Stimulated activated CD8-positive, alpha-beta memory T cell treated with anti-CD3 and anti-CD28 coated beads, Interleukin-4, amount 100 ng/mL, for 4 hours (primary cell): ENCODE data around the gene HEPACAM2.

Experiments
- DNase-seq, 2 donors: peaks; one replicate each; pipeline ENCODE4 v3.0.0-alpha.2; 2020; ENCODE audit warnings: low read depth in 2 of 2, low spot score in 1 of 2

Gene HEPACAM2

DNA sequence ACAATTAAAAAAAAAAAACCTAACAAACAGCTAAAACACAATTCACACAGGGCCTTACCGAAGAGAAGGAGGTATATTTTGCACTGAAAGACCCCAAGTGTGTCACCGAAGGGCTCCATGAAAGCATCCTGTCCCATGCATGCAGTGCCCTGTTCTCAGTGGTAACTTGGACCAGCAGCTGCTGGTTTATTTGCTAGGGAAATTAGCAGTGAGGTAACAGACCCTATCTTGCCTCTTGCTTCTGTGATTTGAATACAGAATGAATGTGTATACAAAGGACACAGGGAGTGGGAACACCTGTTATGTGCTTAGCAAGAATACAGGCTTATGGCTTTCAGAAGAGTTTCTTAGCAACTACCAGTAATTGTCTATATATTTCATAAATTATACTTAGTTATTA, at the start of gene HEPACAM2:
Gene HEPACAM2, minus strand, starts transcription at position 160 of the 400 bp plus-strand sequence.
- DNase-seq: no peak

DNA sequence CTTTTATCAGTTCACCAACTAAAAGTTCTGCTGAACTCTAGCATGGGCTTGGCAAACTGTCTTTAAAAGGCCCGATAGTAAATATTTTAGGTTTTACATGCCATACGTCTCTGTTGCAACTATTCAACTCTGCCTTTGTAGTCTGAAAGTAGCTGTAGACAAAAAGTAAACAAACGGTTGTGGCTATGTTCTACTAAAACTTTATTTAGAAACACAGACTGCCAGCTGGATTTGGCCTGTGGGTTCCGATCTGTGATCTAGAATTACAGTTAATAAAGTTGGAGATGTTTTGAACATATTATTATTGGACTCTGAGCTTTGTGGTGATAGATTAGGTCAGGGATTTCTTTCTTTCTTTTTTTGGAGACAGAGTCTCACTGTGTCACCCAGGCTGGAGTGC, 39.0 kb upstream of the HEPACAM2 start:
- no peak for DNase-seq

DNA sequence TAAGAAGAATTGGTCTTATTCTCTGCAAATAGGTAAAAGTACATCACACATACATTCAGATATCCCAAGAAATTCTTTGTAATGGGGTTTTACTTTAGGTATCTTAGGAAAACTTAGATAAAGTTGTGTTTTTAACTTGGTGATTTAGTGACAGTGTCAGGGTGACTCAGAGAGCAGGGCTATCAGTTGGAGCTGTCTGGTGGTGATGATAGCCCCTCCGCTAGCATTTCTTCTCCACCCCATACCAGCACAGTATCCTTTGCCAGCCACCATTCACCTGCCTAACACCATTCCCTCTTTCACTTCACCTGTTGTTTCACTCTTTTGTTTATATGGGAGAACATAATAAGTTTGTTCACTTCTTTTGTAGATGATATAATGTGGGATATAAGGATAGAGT, 36.3 kb upstream of the HEPACAM2 start:
- DNase-seq: no peak

DNA sequence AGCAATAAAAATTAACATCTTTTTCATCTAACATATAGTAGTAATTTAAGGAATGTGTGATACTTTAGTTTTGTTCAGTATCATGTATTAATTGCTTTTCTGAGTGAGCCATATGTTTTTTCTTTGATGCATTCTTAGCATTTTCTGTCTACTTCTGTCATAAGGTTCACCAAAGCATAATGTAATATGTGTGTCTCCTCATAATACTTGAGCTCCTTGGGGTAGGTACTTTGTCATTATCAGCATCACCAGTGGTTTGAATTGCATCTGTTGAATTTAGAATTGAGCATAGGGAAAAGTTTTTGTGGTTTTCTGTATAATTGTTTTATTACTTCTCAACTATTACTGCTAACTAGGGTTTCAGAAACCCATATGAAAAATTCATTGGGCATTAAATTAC, 32.4 kb upstream of the HEPACAM2 start:
- DNase-seq: no peak

DNA sequence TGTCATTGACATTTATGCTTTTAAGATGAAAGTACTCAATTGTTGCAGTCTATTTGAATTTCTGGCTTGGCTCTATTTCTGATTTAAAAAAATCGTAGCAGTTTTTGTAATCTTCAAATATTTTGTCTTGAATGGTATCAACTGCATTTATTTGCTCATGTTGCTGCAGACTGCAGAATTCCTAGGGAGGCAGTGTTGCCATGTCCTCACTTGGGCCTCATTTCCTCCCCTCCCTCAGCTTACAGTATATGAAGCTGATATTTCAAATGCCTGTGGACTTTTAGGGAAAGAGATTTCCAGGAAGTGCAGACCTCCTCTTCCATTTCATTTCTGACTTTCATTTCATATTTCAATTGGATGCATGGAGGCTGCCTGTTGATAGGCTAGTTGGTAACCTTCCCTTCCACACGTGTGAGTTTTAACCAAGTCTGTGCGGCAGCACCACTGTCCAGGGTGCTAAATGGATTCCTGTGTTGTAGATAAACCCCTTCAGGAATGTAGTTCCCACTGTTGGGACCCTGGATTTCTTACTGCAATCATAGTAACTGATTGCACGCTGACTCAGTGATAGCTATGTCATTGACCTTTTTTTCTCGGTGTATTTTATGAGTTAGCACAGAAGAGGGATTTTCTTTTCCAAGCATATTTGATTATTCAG, 23.4 kb upstream of the HEPACAM2 start:
- DNase-seq: no peak

DNA sequence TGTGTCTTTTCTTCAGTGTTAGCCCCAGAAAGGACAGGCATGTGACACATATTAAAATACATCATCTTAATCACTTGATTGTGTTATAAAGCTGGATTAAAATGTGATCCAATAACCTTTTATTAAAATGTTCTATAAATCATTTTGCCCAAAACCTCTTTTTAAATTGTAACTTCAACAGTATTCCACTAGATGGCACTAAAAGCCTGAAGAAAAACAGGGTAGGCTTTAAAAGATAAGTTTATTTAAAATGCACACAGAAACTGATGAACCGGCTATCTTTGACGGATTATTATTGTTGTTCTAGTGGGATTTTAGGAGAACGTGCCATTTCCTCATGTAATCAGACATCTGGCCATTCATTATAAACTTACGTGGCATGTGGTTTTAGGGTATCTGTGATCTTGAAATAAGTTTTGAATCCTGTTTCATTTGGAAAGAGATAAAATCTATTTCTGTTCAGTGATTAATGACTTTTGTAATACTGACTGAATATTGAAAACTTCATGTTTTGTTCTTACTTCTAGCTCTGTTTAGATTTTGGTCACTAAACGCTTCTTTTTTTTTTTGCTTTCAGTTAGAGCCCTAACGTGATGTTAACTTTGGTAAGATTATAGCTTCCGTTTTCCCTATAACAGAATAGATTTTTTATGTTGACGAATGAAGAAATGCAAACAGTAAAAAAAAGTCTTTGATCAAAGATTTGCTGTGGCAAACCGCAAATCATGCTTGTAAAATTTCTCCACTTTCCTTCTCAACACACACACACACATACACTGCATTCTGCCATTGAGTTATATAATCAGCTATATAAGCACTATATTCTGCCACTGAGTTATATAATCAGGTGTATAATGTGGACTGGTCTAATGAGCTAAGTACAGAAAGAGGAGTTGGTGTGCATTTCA, 19.5 kb upstream of the HEPACAM2 start:
- DNase-seq: no peak

DNA sequence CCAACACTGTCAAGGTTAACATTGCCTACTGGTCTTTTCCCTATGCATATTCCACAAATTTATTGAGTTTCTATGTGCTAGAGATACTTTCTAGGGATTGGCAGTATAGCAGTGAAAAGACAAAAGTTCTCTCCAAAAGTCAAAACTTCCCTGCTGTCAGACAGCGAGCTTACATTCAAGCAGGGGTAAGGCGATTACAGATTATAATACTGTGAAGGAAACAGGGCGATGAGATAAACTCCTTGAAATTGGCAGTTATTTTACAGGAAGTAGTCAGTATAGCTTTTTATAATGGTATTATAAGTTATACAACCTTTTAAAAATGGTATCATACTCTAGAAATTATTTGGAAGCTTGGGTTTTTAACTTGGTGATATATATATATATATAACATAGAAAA, 15.8 kb upstream of the HEPACAM2 start:
- DNase-seq: no peak

DNA sequence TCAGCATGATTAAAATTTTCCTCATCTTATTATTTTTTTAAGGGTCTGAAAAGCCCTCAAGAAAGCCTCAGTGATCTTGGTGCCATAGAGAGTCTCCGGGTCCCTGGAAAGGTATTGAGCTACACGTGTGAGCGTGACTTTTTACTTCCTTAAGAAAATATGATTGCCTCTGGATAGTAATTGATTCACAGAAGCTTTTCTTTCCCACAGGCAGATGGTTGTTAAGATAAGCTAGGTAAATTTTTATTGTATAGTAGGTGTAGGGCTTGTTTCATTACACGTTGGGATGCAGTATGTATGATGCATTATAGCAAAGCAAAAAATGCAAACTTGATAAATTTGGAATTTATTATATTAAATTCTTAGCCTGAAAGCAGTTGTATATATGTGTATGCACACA, 13.6 kb upstream of the HEPACAM2 start:
- no peak for DNase-seq

DNA sequence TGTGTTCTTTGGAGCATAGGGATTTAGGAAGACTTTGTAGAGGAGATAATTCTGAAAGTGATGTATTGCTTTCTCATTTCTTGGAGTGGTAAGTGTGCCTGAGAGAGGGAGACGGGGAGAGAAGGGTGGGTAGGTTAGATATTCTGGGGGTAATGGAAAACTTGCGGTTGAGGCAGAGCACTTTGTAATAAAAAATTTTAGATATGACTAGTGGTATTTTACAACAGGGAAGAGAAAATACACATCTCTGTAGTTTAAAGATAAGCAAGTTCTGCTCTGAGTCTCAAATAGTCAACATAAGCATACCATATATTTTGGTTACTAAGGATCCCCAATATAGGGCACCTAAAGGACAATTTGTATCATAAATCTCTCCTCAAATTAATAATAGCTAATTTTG, 12.5 kb upstream of the HEPACAM2 start:
- DNase-seq: no peak

DNA sequence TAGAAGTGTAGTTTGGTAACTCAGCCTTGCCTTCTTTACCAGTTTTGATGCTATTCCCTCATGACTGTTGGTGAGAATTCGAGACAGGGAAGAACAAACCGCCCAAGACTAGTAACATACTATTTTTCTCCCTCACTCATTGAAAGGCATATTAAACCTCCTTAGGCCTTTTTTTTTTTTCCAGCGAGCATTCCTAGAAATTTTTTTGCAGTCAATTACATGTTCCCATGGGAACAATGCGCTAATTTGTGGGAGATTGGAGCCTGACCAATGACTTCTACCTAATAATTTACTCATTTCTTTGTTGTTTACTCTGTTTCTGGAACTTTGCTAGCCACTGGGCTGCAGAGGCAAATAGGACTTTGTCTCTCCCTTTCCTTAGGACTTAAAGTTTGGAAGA, 11.9 kb upstream of the HEPACAM2 start:
- no peak for DNase-seq

DNA sequence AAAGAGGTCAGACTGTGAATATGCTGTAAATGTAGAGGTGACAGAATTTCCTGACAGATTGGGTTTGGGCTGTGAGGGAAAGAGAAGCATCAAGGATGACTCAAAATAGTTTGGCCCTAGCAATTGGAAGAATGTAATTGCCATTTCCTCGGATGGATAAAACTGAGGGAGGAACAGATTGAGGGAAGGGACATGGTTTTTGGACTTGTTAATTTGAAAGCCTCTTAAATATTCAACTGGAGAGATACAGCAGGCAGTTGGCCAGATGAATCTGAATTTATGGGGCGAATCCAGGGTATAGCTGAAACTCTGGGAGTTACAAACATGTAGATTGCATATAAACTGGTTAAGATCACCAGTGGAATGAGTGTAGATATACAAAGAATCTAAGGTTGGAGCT, 9.3 kb upstream of the HEPACAM2 start:
- no peak for DNase-seq

DNA sequence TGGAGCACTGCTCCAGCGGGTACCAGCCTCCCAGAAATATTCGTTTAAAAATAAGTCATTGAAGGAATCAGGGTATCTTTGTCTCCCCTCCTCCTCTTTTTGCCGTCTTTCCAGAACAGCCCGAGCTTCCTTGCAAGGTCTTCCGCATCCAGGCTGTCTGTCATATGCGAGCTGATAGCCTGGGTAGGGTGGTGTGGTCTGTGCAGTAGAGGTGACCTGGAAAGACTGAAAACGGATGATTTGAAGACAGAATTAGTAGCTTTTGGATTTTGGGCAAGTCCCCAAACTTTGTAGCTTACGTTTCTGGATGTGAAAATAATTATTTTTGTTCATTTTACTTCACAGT, 6.4 kb upstream of the HEPACAM2 start:
- DNase-seq: no peak

DNA sequence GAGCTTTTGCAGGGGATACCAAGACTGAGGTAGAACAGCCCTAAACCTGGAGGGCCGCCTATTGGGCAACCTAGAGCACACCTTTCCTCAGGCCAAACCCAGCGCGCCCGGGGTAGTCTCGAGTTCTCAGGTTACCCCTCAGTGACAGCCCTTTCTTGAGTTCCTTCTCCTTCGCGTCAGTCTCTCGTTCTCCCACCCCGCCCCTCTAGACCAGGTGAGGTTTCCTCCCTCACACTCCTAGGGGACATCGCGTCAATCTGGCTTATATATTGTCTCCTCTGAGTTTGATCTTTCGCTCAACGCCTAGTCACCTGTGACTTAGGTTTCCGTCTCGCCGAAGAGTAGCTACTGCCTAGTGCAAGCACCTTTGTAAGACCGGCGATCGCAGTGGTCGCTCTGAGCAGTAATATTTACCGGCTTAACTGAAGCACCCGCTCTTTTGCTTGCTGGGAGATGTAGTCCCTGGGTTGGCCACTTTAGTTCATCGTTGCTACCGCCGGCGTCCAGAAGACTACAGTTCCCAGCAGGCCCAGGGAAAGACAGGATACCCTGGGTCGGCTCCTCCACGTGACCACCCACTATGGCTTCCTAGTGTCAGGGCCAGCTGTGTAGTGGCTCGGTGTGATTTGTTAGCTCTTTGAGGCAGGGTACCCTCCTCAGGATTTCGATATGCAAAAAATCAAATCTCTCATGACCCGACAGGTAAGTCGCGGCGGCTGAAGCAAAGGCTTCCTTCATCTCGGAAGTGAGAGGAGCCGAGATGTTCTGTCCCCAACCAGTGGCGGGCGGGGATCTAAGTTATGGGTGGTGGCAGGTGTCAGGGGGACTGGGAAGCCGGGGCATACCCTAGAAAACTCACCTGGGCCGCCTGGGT, 5.8 kb upstream of the HEPACAM2 start, which contains the start of gene VPS50:
Gene VPS50, plus strand, starts transcription at position 568 of the 874 bp plus-strand sequence. Its CDS starts 102 bp downstream, at position 670.
- peak; percentile 80 to 81 for DNase-seq

DNA sequence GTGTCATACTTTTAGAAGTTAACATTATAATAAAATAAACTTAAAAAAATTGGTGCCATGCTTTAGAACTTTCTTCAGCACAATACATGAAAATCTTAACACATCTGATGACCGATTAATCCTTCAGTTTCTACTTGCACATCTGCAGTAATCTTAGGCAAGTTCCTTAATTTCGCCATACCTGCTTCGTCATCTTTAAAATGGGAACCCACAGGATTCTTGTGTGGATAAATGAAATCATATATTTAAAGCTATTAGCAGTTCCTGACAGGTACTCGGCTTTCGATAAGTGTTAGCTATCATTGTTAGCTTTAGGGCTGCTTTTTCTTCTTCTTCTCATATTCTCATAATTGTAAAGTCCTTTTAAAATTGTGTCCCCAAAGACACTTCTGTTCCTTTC, 5.0 kb upstream of the HEPACAM2 start:
- no peak for DNase-seq

DNA sequence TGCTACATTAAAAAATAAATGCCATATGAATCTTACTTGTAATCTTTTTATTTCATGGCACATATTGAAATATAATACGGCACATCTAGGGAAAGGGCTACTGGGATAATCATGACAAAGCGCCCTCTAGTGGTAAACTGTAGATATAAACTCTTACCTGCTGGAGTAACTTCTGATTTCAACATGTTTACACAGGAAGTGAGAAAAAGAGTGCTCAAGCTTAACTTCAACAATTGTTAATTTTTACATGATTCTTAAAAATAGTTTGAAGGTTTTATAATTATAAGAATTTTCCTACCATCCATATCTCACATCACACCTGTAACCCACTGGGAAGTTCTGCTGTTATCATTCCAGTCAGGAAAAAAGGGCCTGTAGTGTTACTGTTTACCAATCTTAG, 2.0 kb upstream of the HEPACAM2 start:
- no peak for DNase-seq

DNA sequence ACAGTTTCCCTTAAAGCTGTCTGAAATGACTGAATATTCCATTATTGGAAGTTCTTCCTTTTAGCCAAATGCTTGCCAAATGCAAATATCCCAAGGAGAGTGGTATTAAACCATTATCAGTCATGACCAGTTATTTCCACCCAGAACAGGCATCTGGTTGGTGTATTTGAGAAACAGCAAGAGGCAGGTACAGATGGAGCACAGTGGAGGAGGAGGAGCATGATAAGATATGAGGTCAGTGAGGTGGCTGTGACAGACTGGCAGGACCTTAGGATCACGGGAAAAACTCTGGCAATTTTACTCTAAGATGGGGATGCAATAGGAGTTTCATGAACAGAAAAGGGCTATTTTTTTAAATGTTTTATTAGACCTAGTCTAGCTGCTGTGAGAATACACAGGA, 6.4 kb downstream of the HEPACAM2 start:
- DNase-seq: no peak

DNA sequence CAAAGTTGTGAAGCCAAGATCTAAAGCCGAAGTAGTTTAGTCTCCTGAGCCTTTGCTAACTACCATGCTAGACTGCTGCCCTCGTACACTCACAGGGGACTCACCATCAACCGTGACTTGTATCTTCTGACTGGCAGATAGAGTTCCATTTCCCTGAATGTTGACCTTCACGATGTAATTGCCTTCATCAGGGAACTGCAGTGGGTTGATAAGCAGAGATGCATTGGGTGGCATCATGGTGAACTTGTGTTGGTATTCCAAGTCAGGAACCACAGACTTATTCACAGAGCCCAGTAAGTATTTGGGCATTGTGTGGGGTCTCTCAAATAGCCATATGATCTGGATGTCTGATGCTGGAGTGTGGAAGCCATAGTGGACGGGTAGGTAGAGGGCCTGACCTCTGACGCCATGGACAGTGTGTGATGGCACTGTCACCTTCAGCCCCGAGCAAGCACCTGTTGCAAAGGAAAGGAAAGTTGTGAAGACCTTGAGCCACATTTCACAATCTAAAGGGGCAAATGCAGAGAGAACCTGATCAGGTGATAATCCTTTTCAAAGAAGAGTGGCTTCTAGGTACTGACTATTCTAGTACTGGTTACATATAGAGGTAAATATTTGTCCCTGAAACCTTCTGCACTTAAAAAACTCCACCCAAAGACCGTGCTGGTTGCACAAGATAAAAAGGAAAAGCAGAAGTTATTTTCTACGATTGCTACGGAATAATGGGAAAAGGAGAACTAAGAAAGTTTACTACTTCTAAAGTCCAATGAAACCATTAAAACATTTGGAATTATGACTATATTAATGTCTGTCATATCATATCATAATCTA, 7.1 kb downstream of the HEPACAM2 start:
- no peak for DNase-seq

DNA sequence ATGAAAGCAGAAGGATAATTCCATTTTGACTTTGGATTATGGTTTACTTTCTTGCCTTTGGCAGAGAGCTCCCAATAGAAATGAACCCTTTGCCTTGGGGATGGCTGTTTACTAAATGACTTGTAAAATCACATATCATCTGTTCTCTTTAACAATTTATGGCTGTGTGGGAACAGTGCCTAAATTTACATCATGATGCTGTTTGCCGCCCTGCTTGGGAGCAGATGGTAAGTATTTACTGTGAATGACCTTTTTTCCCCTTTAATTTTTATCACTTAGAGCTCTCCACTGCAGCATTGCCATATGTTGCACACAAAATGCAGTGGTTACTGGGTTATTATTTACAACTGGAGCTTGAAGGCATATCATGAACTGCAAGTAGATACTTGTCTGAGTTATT, 13.4 kb downstream of the HEPACAM2 start:
- no peak for DNase-seq

DNA sequence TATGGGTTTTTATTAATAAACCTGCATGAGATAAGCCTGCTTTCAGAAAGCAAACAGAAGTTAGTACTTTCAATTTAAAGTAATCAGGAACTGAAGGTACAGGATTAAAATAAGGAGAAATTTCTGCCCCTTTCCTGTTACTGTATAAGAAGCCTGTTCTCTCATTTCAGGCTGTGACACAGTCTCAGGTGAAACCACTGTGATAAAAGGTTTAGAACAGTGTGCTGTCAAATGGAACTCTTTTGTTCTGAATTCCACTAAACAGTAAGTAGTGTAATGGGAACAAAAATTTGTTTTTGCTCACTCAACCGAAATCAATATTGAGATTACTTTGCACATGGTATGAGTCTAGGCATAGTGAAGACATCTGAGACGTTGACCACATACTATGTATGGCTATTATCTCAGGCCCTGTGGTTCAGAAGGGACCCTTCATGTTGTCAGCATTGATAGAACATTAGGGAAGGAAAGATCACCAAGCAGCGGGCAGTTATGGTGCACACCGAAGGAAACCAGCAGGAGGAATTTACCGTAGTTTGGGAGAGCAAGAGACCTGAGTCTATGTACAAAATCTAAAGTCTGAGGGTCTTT, 14.9 kb downstream of the HEPACAM2 start:
- no peak for DNase-seq

DNA sequence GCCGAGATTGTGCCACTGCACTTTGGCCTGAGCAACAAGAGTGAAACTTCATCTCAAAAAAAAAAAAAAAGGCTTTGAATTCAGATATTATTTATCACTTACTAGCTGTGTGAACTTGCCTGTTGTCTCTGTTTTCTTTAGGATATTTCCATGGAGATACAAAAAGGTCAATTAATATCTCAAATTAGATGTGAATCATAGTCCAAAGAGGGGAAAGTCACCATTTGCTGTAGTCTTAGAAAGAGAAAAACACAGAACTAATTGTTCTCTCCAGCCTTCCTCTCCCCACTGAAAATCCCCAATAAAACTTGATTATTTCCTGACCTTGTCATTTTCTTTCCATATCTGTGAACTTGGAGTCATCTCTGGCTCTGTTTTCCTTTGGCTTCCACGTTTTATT, 21.2 kb downstream of the HEPACAM2 start:
- no peak for DNase-seq
